GM03348 (cell line): ENCODE results near the gene UPK3B.
A peak's percentile ranks its signal among the peaks of the same experiment; 100 is the strongest.
"Not testable (repeated sequence)": the region's sequence is repeated elsewhere in the genome, so short reads cannot be mapped to it uniquely, and the experiment has no call there.

Source experiments
- DNase-seq: peaks from one replicate; pipeline ENCODE4 v3.0.0; 2012; ENCODE audit warnings: low spot score

Gene UPK3B

DNA sequence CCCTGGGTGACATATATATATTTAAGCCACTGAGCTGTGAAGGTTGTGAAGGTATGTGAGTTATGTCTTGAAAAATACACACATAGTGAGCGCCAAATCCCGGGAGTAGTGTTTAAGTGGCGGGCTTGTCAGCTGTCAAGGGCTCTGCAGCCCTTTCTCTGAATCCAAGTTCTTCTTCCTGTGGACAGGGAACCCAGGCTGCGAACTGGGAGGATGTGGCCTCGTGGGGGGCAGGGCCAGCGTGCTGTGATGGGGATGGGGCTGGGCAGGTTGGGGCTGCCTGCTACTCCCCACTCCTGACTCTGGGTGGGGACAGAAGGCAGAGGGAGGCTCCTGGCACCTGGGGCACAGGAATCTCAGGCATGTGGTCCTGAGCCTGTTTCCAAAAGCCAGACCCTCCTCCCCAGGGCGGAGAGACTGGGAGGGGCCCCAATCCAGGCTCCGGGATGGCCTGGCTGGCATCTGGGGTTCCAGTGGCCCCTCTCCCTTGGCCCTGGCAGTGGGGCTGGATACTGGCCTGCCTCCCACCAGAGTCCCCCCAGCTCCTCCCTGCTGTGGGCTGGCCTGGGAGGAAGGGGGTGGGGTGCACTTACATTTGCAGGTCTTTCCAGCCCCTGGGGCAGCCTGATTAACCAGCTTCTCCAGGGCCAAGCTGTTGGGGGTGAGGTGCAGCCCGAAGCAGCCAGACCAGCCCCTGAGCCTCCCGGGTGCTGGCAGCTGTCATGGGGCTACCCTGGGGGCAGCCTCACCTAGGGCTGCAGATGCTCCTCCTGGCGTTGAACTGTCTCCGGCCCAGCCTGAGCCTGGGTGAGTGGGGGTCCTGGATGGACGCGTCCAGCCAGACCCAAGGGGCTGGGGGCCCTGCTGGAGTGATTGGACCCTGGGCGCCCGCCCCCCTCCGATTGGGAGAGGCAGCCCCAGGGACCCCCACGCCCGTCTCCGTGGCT is at the start of gene UPK3B:
UPK3B (plus strand) TSS at position 622 of the 947 bp plus-strand sequence; CDS start at position 723, 101 bp downstream.
- DNase-seq: peak; percentile 29

DNA sequence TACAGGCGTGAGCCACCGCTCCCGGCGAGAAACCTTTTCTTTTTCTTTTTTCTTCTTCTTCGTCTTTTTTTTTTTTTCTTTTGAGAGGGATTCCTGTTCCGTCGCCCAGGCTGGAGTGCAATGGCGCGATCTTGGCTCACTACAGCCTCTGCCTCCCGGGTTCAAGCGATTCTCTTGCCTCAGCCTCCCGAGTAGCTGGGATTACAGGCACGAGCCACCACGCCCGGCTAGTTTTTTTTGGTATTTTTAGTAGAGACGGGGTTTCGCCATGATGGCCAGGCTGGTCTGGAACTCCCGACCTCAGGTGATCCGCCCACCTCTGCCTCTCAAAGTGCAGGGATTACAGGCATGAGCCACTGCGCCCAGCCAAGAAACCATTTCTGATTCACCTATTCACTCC is 49.6 kb upstream of the UPK3B start:
- not testable (repeated sequence) for DNase-seq

DNA sequence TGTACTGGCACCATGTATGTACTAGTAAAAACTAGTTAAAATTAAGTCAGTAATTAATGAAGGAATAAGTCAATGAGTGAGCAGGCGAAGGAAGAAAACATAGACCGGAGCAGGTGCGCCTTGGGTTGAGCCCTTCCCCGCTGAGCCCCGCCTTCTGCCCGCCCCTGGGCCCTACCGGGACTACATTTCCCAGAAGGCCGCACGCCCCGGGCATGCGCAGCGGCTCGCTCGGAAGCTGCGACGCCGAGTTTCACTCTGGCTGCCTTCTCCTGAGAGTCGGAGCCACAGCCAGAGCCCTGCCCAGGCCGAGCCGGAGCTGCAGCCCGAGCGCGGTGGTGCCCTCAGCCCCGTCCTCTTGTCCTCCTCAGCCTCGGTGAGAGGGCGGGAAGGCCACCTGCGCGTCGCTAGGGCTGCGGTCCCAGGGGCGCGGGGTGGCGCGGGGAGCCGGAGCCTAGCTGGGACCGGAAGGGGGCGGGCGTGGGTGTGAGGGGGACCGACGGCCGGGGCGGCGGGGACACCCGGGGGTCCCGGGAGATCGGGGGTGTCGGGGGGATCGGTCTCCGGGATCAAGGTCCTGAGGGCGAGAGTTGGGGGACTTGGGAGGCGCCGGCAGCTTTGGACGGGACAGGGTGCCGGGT is 48.8 kb upstream of the UPK3B start, which contains the start of gene DTX2:
DTX2 (plus strand) TSS at position 246 of the 638 bp plus-strand sequence. CDS start 18,801 bp downstream, outside the sequence.
- DNase-seq: not testable (repeated sequence)

DNA sequence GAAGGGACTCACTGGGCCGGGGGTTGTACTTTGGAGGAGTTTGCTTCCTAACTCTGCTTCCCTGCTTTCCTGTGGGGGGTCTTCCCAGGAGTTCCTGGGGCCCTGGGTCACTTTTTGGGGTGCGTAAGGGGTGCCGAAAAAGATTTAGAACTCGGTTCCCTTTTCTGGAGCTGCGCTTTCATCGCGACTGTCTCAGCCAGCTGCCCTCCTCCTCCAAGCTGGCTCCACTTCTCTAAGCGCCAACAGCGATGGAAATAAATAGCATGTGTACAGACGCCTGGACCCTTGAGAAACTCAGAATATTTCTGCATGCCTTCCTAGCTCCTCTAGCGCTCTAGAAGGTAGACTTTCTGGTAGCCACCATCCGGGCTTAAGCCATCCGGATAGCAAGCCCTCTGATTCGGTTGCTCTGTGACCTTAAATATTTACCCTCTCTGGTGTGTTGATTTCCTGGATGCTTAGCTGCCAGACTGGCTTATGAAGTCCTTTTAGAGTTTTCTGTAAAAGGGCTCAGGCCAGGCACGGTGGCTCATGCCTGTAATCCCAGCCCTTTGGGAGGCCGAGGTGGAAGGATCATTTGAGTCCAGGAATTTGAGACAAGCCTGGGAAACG is 48.0 kb upstream of the UPK3B start:
- not testable (repeated sequence) for DNase-seq

DNA sequence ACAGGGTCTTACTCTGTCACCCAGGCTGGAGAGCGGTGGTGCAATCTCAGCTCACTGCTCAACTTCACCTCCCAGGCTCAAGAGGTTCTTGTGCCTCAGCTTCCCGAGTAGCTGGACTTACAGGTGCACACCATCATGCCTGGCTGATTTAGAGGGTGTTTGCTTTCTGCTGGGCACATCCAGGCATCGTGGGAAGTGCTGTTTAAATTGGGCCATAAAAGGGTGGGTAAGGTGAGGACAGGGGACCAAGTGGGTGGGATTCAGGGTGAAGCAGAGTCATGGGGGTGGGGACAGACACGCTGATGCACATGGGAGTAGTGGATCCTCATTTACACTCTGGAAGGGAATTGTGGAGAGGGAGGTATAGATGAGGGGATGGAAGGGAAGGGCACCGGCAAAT is 45.4 kb upstream of the UPK3B start:
- not testable (repeated sequence) for DNase-seq

DNA sequence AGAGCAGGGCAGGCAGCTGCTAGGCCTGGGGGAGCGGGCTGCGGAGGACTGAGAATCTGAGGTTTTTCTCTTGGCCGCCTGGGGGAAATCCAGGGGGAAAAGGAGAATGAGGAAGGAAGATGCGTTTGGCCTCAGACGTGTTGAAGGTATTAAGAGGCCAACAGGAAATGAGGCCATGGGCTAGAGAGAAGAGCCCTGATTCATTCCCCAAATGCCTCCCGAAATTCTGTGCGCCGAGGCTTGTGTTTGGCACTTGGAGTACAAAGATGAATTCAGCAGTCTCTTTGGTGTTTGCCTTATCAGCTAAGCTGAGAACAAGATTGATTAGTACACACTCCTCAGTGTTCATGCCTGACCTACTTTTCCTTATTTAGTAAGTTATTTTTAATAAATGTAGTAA is 44.4 kb upstream of the UPK3B start:
- not testable (repeated sequence) for DNase-seq

DNA sequence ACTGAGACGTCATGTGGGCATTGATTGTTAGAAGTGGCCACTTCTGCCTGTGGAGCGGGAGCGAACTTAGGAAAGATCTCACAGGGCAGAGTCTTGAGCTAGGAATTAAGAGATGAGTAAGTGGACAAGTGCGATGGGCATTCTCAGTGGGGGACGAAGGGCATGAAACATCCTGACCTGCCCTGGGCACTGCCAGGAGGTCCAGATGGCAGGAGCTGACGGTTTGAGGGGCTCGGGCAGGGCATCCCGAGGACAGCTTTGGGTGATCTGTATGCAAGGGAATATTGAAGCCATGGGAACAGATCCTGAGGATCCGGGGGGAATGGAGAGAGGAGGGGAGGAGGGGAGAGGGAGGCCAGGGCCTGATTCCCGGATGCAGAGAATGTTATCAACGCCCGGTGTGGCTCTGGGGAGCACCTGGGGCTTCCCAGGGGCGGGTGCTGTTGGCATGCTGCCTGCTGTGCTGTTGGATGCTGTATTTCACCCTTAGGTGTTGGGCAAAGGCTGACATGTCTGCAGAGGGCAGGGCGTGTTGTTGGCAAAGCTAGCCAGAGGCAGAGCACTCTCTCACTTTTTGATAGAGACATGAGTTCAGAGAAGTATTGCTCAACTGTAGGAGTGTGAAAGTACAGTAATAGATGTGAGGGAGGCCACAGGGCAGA is 42.5 kb upstream of the UPK3B start:
- DNase-seq: not testable (repeated sequence)

DNA sequence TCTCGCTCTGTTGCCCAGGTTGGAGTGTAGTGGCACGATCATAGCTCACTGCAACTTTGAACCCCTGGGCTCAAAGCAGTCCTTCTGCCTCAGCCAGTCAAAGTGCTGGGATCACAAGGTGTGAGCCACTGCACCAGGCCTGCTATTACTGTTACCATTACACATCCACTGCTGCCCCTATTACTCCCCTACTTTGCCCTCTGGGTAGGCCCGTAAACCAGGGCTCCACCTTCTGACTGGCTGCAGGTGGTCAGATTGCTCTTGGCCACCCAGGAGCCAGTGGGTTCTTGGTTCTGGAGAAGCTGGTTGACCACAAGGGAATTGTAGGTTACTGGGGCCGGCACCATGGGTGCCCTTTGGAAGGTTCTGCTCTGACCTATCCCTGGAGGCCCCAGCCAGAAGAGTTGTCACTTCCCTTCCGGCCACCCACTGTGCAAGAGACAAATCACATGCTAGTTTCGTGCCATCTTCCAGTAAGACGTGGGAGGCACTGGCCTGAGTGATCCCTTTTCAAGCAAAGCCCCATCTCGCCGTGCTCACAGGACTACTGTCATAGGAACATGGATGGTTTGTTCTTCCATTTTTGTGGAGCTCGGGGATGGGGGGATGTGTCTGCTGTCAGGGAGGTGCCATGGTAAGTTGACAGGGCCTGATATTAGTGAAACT is 38.7 kb upstream of the UPK3B start:
- DNase-seq: not testable (repeated sequence)

DNA sequence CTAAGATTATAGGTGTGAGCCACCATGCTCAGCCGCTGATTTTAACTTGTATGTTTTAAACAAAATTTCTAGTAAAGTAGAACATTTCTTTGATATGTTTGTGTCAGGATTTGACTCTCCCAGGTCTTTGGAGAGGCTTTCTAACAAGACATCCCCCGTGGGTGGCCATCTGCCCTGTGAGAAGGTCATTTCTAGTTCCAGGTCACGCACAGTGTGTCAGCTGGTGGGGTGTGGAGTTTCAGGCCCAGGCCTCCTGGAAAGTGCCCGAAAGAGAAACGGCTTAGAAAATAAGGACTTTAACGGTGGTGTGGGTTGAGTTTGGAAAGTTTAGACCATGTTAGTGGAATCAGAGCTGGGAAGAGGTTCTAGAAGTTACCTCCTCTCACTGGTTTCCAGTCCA is 37.3 kb upstream of the UPK3B start:
- DNase-seq: not testable (repeated sequence)

DNA sequence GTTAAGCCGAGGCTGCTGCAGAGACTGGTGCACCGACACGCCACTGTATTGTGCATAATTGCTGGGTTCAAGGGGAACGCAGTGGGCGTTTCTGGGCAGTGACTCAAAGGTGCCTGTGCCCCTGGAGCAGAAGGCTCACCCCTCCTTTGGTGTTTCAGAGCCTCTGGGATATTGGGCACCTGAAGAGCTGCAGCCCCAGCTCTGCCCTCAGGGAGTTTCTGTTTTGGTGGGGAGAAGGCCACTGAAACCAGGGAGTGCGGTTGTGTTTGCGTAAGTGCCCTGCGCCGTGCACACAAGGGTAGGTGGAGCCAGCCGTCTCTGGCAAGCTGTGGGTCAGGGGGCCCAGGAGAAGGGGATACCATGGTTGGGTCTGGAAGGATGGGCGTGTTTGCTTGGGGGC is 34.1 kb upstream of the UPK3B start:
- not testable (repeated sequence) for DNase-seq

DNA sequence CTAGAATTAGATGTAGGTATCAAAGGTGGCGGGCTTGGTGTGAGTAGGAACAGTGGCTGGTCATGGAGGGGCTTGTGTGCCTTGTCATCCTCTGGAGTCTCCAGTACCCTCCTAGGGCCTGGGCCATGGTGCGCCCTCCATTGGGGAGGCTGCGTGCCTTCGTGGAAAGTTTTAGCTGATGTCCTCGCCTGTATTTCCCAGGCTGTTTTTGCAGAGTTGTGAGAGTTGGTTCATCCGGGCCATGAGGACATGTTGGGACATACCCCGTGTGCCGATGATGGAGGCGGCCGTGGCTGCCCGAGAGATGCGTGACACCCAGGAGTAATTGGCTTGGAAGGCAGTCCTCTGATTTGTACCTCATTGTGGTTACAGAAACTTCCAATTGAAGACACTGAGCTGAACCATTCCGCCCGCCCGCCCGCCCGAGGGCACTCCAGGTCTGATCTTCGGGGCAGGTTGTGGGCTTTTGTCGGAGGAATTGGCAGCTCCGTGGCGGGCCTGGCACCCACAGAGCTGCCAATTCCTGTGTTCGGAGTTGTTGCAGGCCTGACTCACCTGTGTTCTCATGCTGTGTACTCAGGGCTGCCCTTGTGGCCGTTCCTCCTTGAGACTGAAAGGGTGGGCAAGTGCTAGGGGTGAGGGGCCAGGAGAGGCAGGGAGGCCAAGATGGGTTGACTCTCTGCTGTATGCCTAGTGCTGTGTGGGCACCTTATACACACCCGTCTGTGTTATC is 33.4 kb upstream of the UPK3B start:
- not testable (repeated sequence) for DNase-seq

DNA sequence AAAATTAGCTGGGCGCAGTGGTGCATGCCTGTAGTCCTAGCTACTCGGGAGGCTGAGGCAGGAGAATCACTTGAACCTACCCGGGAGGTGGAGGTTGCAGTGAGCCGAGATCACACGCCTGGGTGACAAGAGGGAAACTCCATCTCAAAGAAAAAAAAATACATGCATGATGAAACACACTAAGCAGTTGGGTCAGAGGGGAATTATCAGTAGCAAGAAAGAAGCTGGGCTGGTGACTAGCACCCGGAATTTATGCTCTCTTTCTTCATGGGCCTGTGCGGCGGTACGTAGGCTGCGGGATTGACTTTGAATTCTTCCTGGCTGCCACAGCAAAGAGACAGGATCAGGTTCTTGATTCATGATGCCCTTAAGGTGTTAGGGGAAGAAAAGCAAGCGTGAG is 30.7 kb upstream of the UPK3B start:
- not testable (repeated sequence) for DNase-seq

DNA sequence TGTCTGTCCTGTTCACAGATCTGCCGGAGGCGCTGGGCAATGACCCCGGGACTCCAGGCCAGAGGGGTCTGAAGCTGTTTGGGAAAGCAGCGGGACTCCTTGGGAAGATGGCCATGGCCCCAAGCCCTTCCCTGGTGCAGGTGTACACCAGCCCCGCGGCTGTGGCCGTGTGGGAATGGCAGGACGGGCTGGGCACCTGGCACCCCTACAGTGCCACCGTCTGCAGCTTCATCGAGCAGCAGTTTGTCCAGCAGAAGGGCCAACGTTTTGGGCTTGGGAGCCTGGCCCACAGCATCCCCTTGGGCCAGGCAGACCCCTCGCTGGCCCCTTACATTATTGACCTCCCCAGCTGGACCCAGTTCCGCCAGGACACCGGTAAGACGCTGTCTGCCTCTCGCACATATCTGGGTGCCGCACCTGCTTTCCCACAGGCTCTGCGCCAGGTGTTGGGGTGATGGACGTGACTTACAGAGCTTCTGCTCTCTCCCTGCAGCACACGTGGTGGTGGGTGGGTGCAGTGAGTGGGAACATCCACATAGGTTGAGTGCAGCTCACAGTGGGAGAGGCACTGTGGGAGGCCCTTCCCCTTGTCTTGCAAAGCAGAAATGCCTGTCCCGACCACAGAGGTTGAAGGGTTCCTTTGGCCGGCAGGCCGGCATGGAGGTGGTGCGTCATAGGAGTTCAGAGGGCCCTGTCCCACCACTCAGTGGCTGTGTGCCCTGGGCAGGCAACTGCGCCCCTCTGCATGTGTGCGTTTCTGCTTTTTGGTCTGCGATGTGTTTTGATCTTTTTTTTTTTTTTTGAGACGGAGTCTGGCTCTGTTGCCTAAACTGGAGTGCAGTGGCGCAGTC is 29.7 kb upstream of the UPK3B start:
- not testable (repeated sequence) for DNase-seq

DNA sequence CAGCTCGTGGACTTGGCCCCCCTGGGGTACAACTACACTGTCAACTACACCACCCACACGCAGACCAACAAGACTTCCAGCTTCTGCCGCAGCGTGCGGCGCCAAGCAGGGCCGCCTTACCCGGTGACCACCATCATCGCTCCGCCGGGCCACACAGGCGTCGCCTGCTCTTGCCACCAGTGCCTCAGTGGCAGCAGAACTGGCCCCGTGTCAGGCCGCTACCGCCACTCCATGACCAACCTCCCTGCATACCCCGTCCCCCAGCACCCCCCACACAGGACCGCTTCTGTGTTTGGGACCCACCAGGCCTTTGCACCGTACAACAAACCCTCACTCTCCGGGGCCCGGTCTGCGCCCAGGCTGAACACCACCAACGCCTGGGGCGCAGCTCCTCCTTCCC is 27.7 kb upstream of the UPK3B start:
- DNase-seq: not testable (repeated sequence)

DNA sequence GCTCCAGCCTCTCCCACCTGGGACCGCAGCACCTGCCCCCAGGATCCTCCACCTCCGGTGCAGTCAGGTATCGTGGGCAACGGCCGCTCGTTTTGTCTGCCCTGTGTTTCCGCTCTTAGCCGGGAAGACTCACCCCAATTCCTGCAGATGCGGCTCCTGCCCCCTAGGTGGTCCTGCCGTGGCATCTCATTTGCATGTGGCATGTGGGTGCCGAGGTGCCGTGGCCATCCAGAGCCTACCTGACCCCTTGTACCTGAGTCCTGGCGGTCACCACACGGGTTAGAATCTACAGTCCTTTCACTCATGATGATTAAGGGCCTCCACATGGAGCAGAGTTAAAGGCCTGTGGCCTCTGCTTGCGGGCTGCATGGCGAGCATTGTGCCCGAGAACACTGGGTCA is 27.3 kb upstream of the UPK3B start:
- not testable (repeated sequence) for DNase-seq

DNA sequence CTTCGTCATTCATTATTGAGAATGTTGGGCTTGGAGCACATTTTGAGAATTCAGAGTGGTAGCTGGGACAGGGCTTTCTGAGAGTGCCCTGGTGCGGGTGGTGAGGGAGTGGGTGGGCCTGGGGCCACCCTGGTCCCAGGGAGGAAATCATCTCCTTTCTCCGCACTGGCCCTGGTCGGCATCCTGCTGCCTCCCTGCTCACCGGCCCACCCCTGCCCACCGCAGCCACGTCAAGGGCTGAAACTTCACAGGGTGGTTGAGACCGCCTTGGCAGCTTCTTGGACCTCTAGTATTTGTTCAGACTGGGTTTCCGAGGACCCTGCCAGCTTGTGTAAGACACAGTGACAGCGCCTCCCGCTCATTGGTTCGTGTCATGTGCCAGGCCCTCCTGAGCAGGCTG is 25.9 kb upstream of the UPK3B start:
- DNase-seq: not testable (repeated sequence)

DNA sequence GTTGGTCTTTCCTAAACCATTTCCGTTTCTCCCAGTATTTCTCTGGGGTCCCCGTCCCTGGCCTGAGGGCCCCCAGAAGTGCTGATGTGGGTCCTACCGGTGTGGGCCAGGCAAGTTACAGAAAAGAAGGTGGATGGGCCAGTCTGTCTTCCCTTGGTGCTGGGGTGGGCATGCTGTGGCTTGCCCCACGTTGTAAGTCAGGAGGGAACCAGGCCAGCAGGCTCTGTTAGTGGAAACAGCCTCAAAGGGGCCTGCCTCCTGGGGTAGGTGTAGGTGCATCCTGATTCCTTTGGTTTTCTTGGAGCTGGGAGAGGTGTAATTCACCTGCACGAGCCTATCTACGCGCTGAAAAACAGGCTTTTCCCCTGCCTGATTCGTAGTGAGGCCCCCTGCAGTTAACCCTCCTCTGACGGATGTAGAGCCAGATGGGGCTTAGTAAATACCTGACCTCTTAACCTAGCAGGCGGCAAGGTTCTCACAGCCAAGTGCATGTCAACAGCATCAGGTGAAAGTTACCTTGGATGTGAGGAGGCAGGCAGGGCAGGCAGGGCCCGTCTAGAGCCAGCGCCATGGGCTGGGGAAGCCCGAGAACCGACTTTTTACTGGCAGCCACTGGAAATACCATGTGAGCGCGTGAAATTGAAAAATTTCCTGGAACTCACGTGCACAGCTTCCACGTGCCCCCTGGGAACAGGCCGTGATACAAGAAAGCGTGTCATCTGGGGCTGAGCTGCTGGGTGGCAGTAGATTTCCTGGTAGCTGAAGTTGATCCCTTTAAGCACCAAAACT is 24.3 kb upstream of the UPK3B start:
- DNase-seq: not testable (repeated sequence)

DNA sequence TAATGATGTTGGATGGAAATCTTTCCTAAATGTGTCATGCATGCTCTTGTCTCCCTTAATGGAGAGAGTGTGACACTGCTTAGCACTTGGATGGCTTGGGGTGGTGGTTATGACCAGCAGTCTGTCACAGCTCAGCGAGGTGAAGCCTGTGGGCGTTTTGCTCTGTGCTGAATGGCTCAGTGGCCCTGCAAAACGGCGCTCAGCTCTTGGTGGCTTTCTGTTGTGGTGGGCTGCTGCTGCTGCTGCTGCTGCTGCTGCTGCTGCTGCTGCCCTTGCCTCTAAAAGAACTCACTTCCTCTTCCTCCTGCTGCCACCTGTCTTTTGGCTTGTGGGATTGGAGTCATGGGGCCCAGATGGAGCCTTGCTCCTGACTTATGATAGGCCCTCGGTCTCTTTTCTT is 23.7 kb upstream of the UPK3B start:
- DNase-seq: not testable (repeated sequence)

DNA sequence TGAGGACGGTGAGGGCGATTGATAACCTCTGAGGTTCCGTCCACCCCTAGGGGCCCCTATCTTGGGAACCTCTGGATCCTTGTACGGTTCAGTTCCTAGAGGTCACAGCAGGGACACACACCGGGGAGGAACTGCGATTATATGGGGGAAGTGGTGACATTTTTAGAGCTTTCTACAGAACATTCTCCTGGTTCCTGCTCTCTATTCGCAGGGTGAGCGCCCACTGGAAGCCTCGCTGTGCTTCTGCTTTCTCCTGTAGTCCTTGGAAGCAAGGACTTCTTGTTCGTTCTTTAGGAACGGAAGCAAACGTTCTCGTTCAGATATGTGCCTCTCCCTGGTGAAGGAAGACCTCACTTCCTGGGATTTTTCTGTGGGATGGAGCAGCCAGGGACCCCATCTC is 22.4 kb upstream of the UPK3B start:
- DNase-seq: not testable (repeated sequence)
